OCI-LY7 (cell line): ENCODE results near the gene CEP131.

Source experiments
- EZH2phosphoT487 ChIP-seq: fragments of 200-600 bp; sonication (generic); IDR thresholded peaks from 2 replicates; pipeline ENCODE4 v1.6.1; 2018; ENCODE audit warnings: low read depth, borderline replicate concordance, mild to moderate bottlenecking, mixed run types, antibody characterized with exemption, low read length, moderate library complexity, mixed read lengths
- TF ChIP-seq, protein P1 (sequence below): fragments of 200-600 bp; sonication (generic); conservative IDR thresholded peaks from 2 replicates; pipeline ENCODE4 v1.5.1; 2014; ENCODE audit warnings: mild to moderate bottlenecking, antibody characterized with exemption, low read length, moderate library complexity, mixed read lengths

DNA sequence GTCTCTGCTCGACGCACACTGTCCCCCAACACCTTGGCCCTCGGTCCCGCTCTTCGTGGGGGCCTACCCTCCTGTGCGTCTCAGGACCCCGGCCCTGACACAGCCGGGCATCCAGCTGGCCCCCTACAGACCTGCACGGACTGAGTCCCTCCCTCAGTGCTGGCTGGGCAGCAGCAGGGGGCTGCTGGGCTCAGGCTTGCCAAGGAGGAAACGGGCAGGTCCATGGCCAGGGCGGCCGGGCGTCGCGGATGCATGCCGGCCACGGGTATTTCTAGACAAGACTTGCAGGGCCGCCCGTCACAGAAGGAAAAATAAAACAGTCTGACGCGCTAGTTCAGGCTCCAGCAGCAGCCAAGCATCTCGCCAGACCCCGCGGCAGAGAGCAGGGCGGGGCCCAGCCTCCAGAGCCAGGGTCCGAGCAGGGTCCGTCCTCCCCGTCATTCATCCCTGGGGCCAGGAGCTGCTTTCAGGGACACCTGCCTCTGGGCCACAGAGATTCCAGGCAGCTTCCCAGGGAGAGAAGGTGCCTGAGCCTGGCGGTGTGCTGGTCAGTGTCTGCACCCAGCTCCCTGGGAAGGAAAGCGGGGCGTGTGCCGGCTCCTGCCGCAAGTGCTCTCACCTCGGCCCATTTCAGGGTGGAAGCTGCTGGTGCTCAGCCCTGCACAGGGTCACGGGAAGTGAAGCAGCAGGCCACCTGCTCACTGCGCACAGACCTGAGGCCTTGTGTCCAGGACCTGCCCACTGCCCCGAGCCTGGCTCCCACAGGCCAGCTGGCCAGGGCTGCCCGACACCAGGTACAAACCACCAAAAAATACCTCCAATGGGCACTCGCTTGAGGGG, 64.7 kb downstream of the CEP131 start:
- TF ChIP-seq, protein P1, sequence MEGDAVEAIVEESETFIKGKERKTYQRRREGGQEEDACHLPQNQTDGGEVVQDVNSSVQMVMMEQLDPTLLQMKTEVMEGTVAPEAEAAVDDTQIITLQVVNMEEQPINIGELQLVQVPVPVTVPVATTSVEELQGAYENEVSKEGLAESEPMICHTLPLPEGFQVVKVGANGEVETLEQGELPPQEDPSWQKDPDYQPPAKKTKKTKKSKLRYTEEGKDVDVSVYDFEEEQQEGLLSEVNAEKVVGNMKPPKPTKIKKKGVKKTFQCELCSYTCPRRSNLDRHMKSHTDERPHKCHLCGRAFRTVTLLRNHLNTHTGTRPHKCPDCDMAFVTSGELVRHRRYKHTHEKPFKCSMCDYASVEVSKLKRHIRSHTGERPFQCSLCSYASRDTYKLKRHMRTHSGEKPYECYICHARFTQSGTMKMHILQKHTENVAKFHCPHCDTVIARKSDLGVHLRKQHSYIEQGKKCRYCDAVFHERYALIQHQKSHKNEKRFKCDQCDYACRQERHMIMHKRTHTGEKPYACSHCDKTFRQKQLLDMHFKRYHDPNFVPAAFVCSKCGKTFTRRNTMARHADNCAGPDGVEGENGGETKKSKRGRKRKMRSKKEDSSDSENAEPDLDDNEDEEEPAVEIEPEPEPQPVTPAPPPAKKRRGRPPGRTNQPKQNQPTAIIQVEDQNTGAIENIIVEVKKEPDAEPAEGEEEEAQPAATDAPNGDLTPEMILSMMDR: no peak
- TF ChIP-seq EZH2phosphoT487: no peak
